OCI-LY7 (cell line): ENCODE data around the gene EHD4. TPM values are rescaled to one million over a fixed set of nuclear protein-coding genes. Genes with fewer than 3 reads are reported as not detected.

Source experiments
- BruUV-seq: library from RNA; stranded (reverse); fragments of 400-500 nt; replicated peaks from 2 replicates; lab custom pipeline; 2021; lab: Mats Ljungman, UMichigan
- CTCF ChIA-PET: fragments of 300-600 bp; sonication (Branson Sonifier 250); formaldehyde crosslinking; loops from one replicate; lab custom pipeline; 2022; ENCODE audit warnings: antibody characterized with exemption; ENCODE audit not compliant: unreplicated experiment; lab: Charles Lee
- POLR2A ChIA-PET: fragments of 300-600 bp; sonication (Branson Sonifier 250); formaldehyde crosslinking; loops from one replicate; lab custom pipeline; 2022; ENCODE audit warnings: antibody characterized with exemption; lab: Charles Lee
- DNase-seq: peaks from one replicate; pipeline ENCODE4 v3.0.0-alpha.2; 2015; ENCODE audit warnings: low spot score
- H2AFZ ChIP-seq: fragments of 200-600 bp; sonication (generic), shearing (Covaris generic); 2 replicates; pipeline ENCODE4 v1.6.1; 2014; ENCODE audit warnings: mild to moderate bottlenecking, antibody characterized with exemption, low read length, moderate library complexity
- H3K27ac ChIP-seq: fragments of 200-600 bp; sonication (generic); 2 replicates; pipeline ENCODE4 v1.5.1; 2014; ENCODE audit warnings: mixed run types, low read depth, mild to moderate bottlenecking, moderate library complexity, low read length, inconsistent platforms; ENCODE audit not compliant: poor library complexity, severe bottlenecking
- H3K36me3 ChIP-seq: fragments of 200-600 bp; sonication (generic); 2 replicates; pipeline ENCODE4 v1.6.1; 2014; ENCODE audit warnings: mild to moderate bottlenecking, antibody characterized with exemption, low read length, moderate library complexity, mixed read lengths; ENCODE audit not compliant: insufficient read depth
- H3K4me1 ChIP-seq: fragments of 200-600 bp; sonication (generic); 2 replicates; pipeline ENCODE4 v1.5.1; 2014; ENCODE audit warnings: mild to moderate bottlenecking, low read length; ENCODE audit not compliant: insufficient read depth, poor library complexity, severe bottlenecking
- H3K4me2 ChIP-seq: fragments of 200-600 bp; sonication (generic); 2 replicates; pipeline ENCODE4 v1.6.1; 2014; ENCODE audit warnings: mild to moderate bottlenecking, low read length
- H3K4me3 ChIP-seq: fragments of 200-600 bp; sonication (generic); 2 replicates; pipeline ENCODE4 v1.5.1; 2014; ENCODE audit warnings: mild to moderate bottlenecking, low read depth, low read length; ENCODE audit not compliant: poor library complexity, severe bottlenecking
- H3K79me2 ChIP-seq: fragments of 200-600 bp; sonication (generic); 2 replicates; pipeline ENCODE4 v1.6.1; 2016; ENCODE audit warnings: low read depth, mild to moderate bottlenecking, low read length, moderate library complexity, mixed read lengths; ENCODE audit not compliant: insufficient read depth
- H3K9me2 ChIP-seq: fragments of 200-600 bp; sonication (generic); 2 replicates; pipeline ENCODE4 v1.6.1; 2016; ENCODE audit warnings: mild to moderate bottlenecking, low read length, mixed read lengths; ENCODE audit not compliant: insufficient read depth
- H3K9me3 ChIP-seq: fragments of 200-600 bp; sonication (generic); 2 replicates; pipeline ENCODE4 v1.6.1; 2014; ENCODE audit warnings: mild to moderate bottlenecking, mixed run types, low read length, mixed read lengths
- H4K20me1 ChIP-seq: fragments of 200-600 bp; sonication (generic); 2 replicates; pipeline ENCODE4 v1.6.1; 2014; ENCODE audit warnings: mild to moderate bottlenecking, antibody characterized with exemption, low read length, moderate library complexity, mixed read lengths; ENCODE audit not compliant: insufficient read depth
- CTCF ChIP-seq: fragments of 200-600 bp; sonication (generic); conservative IDR thresholded peaks from 2 replicates; pipeline ENCODE4 v1.5.1; 2014; ENCODE audit warnings: mild to moderate bottlenecking, antibody characterized with exemption, low read length, moderate library complexity, mixed read lengths
- EZH2phosphoT487 ChIP-seq: fragments of 200-600 bp; sonication (generic); IDR thresholded peaks from 2 replicates; pipeline ENCODE4 v1.6.1; 2018; ENCODE audit warnings: low read depth, borderline replicate concordance, mild to moderate bottlenecking, mixed run types, antibody characterized with exemption, low read length, moderate library complexity, mixed read lengths
- intact Hi-C: fragments of 100-400 bp; cut with micrococcal nuclease; formaldehyde crosslinking; loops from one replicate; pipeline ENCODE4 v1.10.0; 2022; ENCODE audit not compliant: unreplicated experiment
- total RNA-seq, 2 experiments: library from RNA; depleted of rRNA in 1 of 2; stranded (reverse); fragments of >200 nt in 1 of 2; shearing (Covaris generic) in 1 of 2; gene quantifications; 2 replicates each; pipeline ENCODE4 v1.2.3, GENCODE V29; 2014 to 2022

The EHD4 gene
- total RNA-seq, 2 experiments from 2014 or later: 13.5 to 19.4 TPM

DNA sequence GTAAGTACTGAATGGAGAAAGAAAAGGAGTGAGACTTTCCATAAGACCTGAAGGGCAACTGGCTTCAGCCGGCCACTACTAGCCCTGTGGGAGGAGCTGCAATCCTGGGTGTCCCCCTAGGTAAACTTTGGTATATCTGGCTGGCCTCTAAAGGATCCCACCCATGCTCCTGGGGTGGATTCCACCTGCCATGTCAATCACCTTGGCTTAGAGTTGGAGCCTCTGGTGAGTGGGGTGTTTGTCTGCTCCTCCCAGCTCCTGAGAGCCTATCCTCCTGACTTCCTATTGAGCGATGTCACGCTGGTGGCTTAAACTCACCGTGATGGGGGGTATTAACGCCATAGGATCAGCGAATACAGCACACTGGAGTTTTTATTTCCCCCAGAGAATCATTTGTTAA lies 81.1 kb downstream of the EHD4 start:
- Histone ChIP-seq H3K36me3 (no peaks in the 10 kb centered on the region), H4K20me1 (no peaks in the 10 kb centered on the region), H2AFZ (no peak overlapping the region), H3K27ac (no peak overlapping the region), H3K4me2 (no peak overlapping the region), H3K79me2 (no peaks in the 10 kb centered on the region), H3K9me3 (no peaks in the 10 kb centered on the region), H3K4me1 (peaks cover 8% of the 10 kb centered on the region), H3K4me3 (no peak overlapping the region), H3K9me2 (no peaks in the 10 kb centered on the region)
- intact Hi-C loops: no loop called here
- no peak for TF ChIP-seq EZH2phosphoT487
- no peak for TF ChIP-seq CTCF
- no TSS peak for BruUV-seq
- no peak for DNase-seq
- CTCF ChIA-PET: no interaction called here
- POLR2A ChIA-PET: interaction anchor here (1.2 kb wide), 1 partner anchor 10 kb away, joined by 3 read pairs; no protein-coding TSS in a partner anchor

DNA sequence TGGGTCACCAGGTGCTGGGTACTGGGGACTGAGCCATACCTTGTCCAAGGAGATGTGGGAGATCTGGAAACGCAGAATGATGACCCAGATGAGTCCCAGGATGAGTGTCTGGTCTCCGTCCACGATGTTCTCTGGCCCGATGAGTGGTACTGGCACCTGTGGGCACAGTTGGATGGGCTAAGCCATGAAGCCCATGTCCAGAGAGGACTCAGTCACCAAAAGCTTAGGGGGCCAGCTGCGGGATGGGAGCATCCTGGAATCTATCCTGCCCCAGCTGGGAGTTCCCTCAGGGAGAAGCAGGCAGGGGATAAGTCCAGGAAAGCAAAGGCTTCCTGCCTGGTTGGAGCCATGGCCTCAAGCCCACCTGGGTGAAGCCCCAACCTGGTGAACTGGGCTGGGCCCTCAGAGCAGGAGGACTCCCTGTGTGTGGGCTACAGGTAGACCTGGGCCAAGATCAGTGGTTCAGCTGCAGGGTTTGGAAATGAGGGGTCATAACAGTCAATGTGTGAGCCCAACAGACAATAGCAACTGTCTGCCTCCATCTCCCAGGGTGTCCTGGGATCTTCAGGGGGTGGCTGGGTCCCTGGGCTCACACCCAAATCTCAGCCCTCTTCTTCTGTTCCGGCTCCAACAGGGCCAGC lies 82.2 kb downstream of the EHD4 start:
- intact Hi-C loops: no loop called here
- POLR2A ChIA-PET: interaction anchor here (1.2 kb wide), 1 partner anchor 11 kb away, joined by 3 read pairs; no protein-coding TSS in a partner anchor
- CTCF ChIA-PET: no interaction called here

More for the DNA sequence above, 82.2 kb downstream of the EHD4 start:
- no peaks in the 10 kb centered on the region for H3K9me3 ChIP-seq
- DNase-seq: no peak
- H3K36me3 ChIP-seq: no peaks in the 10 kb centered on the region
- no peak overlapping the region for H2AFZ ChIP-seq
- H3K79me2 ChIP-seq: no peaks in the 10 kb centered on the region
- TF ChIP-seq CTCF (no peak), EZH2phosphoT487 (no peak)
- H3K4me3 ChIP-seq: no peak overlapping the region
- H3K27ac ChIP-seq: no peak overlapping the region
- peaks cover 8% of the 10 kb centered on the region for H3K4me1 ChIP-seq
- no peak overlapping the region for H3K4me2 ChIP-seq
- no peaks in the 10 kb centered on the region for H4K20me1 ChIP-seq
- H3K9me2 ChIP-seq: no peaks in the 10 kb centered on the region
- no TSS peak for BruUV-seq
